ENCODE results near the gene CACNA2D3.

Gene CACNA2D3

GRCh38 chr3:54294214-54294613 lies 171.9 kb downstream of the CACNA2D3 start:
- DNase-seq, result no peak

GRCh38 chr3:54296531-54296930 lies 174.2 kb downstream of the CACNA2D3 start:
- DNase-seq, result no peak

GRCh38 chr3:54299169-54299935 lies 177.0 kb downstream of the CACNA2D3 start:
- no peak for DNase-seq

GRCh38 chr3:54303517-54304375 lies 181.4 kb downstream of the CACNA2D3 start:
- no peak for DNase-seq

- no peak for DNase-seq
Measured at GRCh38 chr3:54304877-54305276, 182.5 kb downstream of the CACNA2D3 start.

GRCh38 chr3:54305409-54306099 lies 183.2 kb downstream of the CACNA2D3 start:
- no peak for DNase-seq

GRCh38 chr3:54307566-54308180 lies 185.3 kb downstream of the CACNA2D3 start:
- no peak for DNase-seq

GRCh38 chr3:54309601-54310000 lies 187.2 kb downstream of the CACNA2D3 start:
- no peak for DNase-seq

- DNase-seq, result no peak
Measured at GRCh38 chr3:54311211-54311747, 188.9 kb downstream of the CACNA2D3 start.

GRCh38 chr3:54312156-54312899 lies 190.0 kb downstream of the CACNA2D3 start:
- DNase-seq, result no peak

- no peak for DNase-seq
Measured at GRCh38 chr3:54313418-54313817, 191.1 kb downstream of the CACNA2D3 start.

GRCh38 chr3:54321520-54321919 lies 199.2 kb downstream of the CACNA2D3 start:
- no peak for DNase-seq

GRCh38 chr3:54322354-54322753 lies 200.0 kb downstream of the CACNA2D3 start:
- DNase-seq, result no peak

- no peak for DNase-seq
Measured at GRCh38 chr3:54324103-54324502, 201.8 kb downstream of the CACNA2D3 start.

- no peak for DNase-seq
Measured at GRCh38 chr3:54326951-54327350, 204.6 kb downstream of the CACNA2D3 start.

GRCh38 chr3:54331341-54331740 lies 209.0 kb downstream of the CACNA2D3 start:
- no peak for DNase-seq

GRCh38 chr3:54337846-54338245 lies 215.5 kb downstream of the CACNA2D3 start:
- DNase-seq, result no peak

- no peak for DNase-seq
Measured at GRCh38 chr3:54339608-54340007, 217.3 kb downstream of the CACNA2D3 start.

- no peak for DNase-seq
Measured at GRCh38 chr3:54341811-54342210, 219.5 kb downstream of the CACNA2D3 start.

- DNase-seq, result no peak
Measured at GRCh38 chr3:54342676-54343075, 220.3 kb downstream of the CACNA2D3 start.

GRCh38 chr3:54343495-54343894 lies 221.1 kb downstream of the CACNA2D3 start:
- no peak for DNase-seq

All from activated CD4-positive, alpha-beta T cell treated with anti-CD3 and anti-CD28 coated beads, Interleukin-2, amount 50 U/mL, for 1 hour (primary cell).